Activated CD4-positive, alpha-beta T cell treated with anti-CD3 and anti-CD28 coated beads, Interleukin-2, Interleukin-6, amounts not matched to agents 100 ng/mL and 50 ng/mL, durations not matched to agents 16 hours and 8 hours (primary cell): ENCODE data around the gene GIGYF2.
A peak's percentile ranks its signal among the peaks of the same experiment; 100 is the strongest.
"Not testable (repeated sequence)": the region's sequence is repeated elsewhere in the genome, so short reads cannot be mapped to it uniquely, and the experiment has no call there.

Experiments
- DNase-seq: peaks from one replicate; pipeline ENCODE4 v3.0.0-alpha.2; 2020

The GIGYF2 gene

GRCh38 chr2:232831496-232831895, 134.4 kb downstream of the GIGYF2 start:
- no peak for DNase-seq

GRCh38 chr2:232833830-232834229, 136.7 kb downstream of the GIGYF2 start:
- DNase-seq = no peak

GRCh38 chr2:232835687-232836208, 138.6 kb downstream of the GIGYF2 start:
- DNase-seq = no peak

GRCh38 chr2:232836934-232837333, 139.8 kb downstream of the GIGYF2 start:
- no peak for DNase-seq

- DNase-seq = peak; percentile 84
Observed at GRCh38 chr2:232838406-232838874, 141.3 kb downstream of the GIGYF2 start.

- no peak for DNase-seq
Observed at GRCh38 chr2:232839411-232840079, 142.4 kb downstream of the GIGYF2 start.

GRCh38 chr2:232842689-232843088, 145.6 kb downstream of the GIGYF2 start:
- DNase-seq = no peak

- no peak for DNase-seq
Observed at GRCh38 chr2:232843834-232844233, 146.7 kb downstream of the GIGYF2 start.

GRCh38 chr2:232846055-232846454, 148.9 kb downstream of the GIGYF2 start:
- DNase-seq = no peak

- no peak for DNase-seq
Observed at GRCh38 chr2:232850039-232850438, 152.9 kb downstream of the GIGYF2 start.

- not testable (repeated sequence) for DNase-seq
Observed at GRCh38 chr2:232852081-232852480, 154.9 kb downstream of the GIGYF2 start.

GRCh38 chr2:232852676-232853075, 155.5 kb downstream of the GIGYF2 start:
- no peak for DNase-seq

- DNase-seq = no peak
Observed at GRCh38 chr2:232854082-232854481, 157.0 kb downstream of the GIGYF2 start.

GRCh38 chr2:232857158-232857563, 160.0 kb downstream of the GIGYF2 start:
- no peak for DNase-seq

- no peak for DNase-seq
Observed at GRCh38 chr2:232859385-232859916, 162.3 kb downstream of the GIGYF2 start.

GRCh38 chr2:232860593-232861241, 163.6 kb downstream of the GIGYF2 start:
- no peak for DNase-seq

- no peak for DNase-seq
Observed at GRCh38 chr2:232861353-232861752, 164.2 kb downstream of the GIGYF2 start.

- no peak for DNase-seq
Observed at GRCh38 chr2:232863996-232864395, 166.9 kb downstream of the GIGYF2 start.

GRCh38 chr2:232865165-232865564, 168.0 kb downstream of the GIGYF2 start:
- no peak for DNase-seq

- no peak for DNase-seq
Observed at GRCh38 chr2:232866104-232866503, 169.0 kb downstream of the GIGYF2 start.

- DNase-seq = no peak
Observed at GRCh38 chr2:232869138-232870017, 172.2 kb downstream of the GIGYF2 start.

GRCh38 chr2:232870018-232870765, 173.1 kb downstream of the GIGYF2 start, which contains the start of gene SNORC:
SNORC (plus strand) TSS chr2:232870264; CDS start chr2:232870342, 78 bp downstream.
- DNase-seq = no peak
